ENCODE data around the gene RPL37A.

The RPL37A gene

GRCh38 chr2:216477283-216478035 is 21.2 kb upstream of the RPL37A start:
- Mint-ChIP-seq H3K4me1 (ENCODE audit: low read depth) (peaks cover 60% of the 10 kb centered on the region), H3K36me3 (ENCODE audit: low read depth) (peaks cover 43% of the 10 kb centered on the region), H3K4me3 (no peak overlapping the region), H3K27ac (peak overlapping the region; percentile 52), H3K27me3 (no peaks in the 10 kb centered on the region), H3K9me3 (no peaks in the 10 kb centered on the region)
- intact Hi-C loops (cut with micrococcal nuclease): loop anchor here (2.0 kb wide), 1 partner anchor 21 kb away; the partner anchor contains the start of gene RPL37A

- H3K9me3 Mint-ChIP-seq: no peaks in the 10 kb centered on the region
- H3K36me3 Mint-ChIP-seq (ENCODE audit: low read depth): peaks cover 50% of the 10 kb centered on the region
- H3K4me1 Mint-ChIP-seq (ENCODE audit: low read depth): peaks cover 63% of the 10 kb centered on the region
- no peaks in the 10 kb centered on the region for H3K27me3 Mint-ChIP-seq
- intact Hi-C loops (cut with micrococcal nuclease): no loop called here
- H3K27ac Mint-ChIP-seq: no peak overlapping the region
- no peak overlapping the region for H3K4me3 Mint-ChIP-seq
Observed at GRCh38 chr2:216478151-216478550, 20.5 kb upstream of the RPL37A start.

DNA sequence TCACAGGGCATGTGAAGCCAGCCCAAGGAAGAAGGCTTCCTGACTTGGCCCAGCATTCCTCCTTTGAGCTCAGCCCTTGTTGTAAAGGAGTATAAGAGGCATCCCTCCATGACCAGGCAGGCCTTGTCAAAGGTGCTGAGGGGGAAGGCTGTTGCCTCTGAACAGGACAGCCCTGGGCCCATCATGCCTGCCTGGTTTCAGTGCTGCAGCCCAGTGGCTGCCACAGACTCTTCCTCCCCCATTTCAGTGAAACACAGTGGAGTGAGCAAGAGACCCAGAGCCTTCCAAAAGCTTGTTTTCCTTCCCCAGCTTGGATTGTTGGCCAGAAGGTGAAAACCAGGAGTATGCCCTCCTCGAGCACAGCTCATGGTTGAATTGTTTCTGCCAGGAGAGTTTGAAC is 19.9 kb upstream of the RPL37A start:
- Mint-ChIP-seq H3K27ac (no peak overlapping the region), H3K4me3 (no peak overlapping the region), H3K4me1 (ENCODE audit: low read depth) (peaks cover 63% of the 10 kb centered on the region), H3K36me3 (ENCODE audit: low read depth) (peaks cover 52% of the 10 kb centered on the region), H3K27me3 (no peaks in the 10 kb centered on the region), H3K9me3 (no peaks in the 10 kb centered on the region)
- intact Hi-C loops (cut with micrococcal nuclease): no loop called here

- intact Hi-C loops (cut with micrococcal nuclease): no loop called here
- Mint-ChIP-seq H3K9me3 (no peaks in the 10 kb centered on the region), H3K27me3 (no peaks in the 10 kb centered on the region), H3K36me3 (ENCODE audit: low read depth) (peaks cover 52% of the 10 kb centered on the region), H3K4me1 (ENCODE audit: low read depth) (peaks cover 61% of the 10 kb centered on the region), H3K4me3 (no peak overlapping the region), H3K27ac (no peak overlapping the region)
Observed at GRCh38 chr2:216480221-216480620, 18.4 kb upstream of the RPL37A start.

GRCh38 chr2:216482640-216483039 is 16.0 kb upstream of the RPL37A start:
- peaks cover 59% of the 10 kb centered on the region for H3K4me1 Mint-ChIP-seq (ENCODE audit: low read depth)
- H3K36me3 Mint-ChIP-seq (ENCODE audit: low read depth): peaks cover 45% of the 10 kb centered on the region
- no peaks in the 10 kb centered on the region for H3K27me3 Mint-ChIP-seq
- no peak overlapping the region for H3K27ac Mint-ChIP-seq
- intact Hi-C loops (cut with micrococcal nuclease): no loop called here
- H3K4me3 Mint-ChIP-seq: no peak overlapping the region
- no peaks in the 10 kb centered on the region for H3K9me3 Mint-ChIP-seq

- Mint-ChIP-seq H3K27ac (peak overlapping the region; percentile 85), H3K27me3 (no peaks in the 10 kb centered on the region), H3K36me3 (ENCODE audit: low read depth) (peaks cover 27% of the 10 kb centered on the region), H3K9me3 (no peaks in the 10 kb centered on the region), H3K4me1 (ENCODE audit: low read depth) (peaks cover 51% of the 10 kb centered on the region), H3K4me3 (no peak overlapping the region)
- intact Hi-C loops (cut with micrococcal nuclease): no loop called here
Observed at GRCh38 chr2:216485237-216485636, 13.4 kb upstream of the RPL37A start.

DNA sequence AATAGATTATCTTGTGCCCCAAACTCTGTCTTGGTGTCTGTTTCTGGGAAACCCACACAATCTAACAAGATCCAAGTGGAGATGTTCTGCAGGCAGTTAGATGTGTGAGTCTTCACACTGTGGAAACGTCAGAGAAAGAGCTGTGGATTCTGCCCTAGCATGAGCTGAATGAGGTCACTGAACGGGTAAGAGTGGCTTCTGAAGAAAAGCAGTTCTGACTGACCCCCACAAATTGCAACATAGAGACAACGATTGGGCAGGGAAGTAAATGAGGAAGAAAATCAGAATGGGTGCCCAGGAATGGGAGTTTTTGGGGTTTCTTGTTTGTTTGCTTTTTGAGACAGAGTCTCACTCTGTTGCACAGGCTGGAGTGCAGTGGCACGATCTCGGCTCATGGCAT is 12.9 kb upstream of the RPL37A start:
- Mint-ChIP-seq H3K27me3 (no peaks in the 10 kb centered on the region), H3K9me3 (no peaks in the 10 kb centered on the region), H3K36me3 (ENCODE audit: low read depth) (peaks cover 22% of the 10 kb centered on the region), H3K4me1 (ENCODE audit: low read depth) (peaks cover 51% of the 10 kb centered on the region), H3K27ac (peak overlapping the region; percentile 85), H3K4me3 (no peak overlapping the region)
- intact Hi-C loops (cut with micrococcal nuclease): no loop called here

DNA sequence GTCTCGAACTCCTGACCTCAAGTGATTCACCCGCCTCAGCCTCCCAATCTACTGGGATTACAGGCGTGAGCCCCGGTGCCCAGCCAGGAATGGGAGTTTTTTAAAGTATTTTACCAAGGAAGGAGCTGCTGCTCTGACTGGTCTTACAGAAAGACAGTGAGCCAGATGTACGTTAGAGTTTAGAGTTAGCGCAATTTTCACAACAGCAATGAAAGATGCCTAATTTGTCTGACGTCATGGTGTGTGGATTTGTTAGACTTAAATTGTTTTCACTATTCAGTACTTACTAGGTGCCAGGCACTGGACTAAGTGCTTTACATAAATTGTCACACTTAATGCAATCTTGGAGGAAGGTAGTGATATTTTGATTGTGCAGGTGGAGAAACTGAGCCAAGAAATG is 12.4 kb upstream of the RPL37A start:
- H3K27ac Mint-ChIP-seq: peak overlapping the region; percentile 85
- intact Hi-C loops (cut with micrococcal nuclease): no loop called here
- H3K36me3 Mint-ChIP-seq (ENCODE audit: low read depth): peaks cover 18% of the 10 kb centered on the region
- H3K27me3 Mint-ChIP-seq: no peaks in the 10 kb centered on the region
- no peaks in the 10 kb centered on the region for H3K9me3 Mint-ChIP-seq
- H3K4me1 Mint-ChIP-seq (ENCODE audit: low read depth): peaks cover 49% of the 10 kb centered on the region
- H3K4me3 Mint-ChIP-seq: no peak overlapping the region

DNA sequence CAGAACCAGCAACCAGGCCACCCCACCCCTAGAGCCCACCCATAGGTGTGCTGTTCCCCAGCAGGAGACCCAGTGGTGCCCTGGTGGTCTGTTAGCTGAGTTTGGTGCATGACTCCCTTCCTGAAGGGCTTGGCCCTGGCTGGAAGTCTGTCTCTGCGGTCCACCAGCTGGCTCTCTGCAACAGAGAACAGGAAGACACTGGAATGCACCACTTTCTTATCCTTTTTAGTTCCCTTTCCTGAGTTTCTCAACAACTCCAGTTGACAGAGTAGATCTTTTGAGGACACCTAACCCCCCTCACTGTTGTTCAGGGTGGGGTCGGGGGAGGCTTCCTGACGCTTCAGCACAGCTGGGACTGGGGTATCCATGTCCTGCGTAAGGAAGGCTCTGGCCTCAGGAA is 11.9 kb upstream of the RPL37A start:
- Mint-ChIP-seq H3K9me3 (no peaks in the 10 kb centered on the region), H3K27me3 (no peaks in the 10 kb centered on the region), H3K4me3 (no peak overlapping the region), H3K4me1 (ENCODE audit: low read depth) (peaks cover 50% of the 10 kb centered on the region), H3K36me3 (ENCODE audit: low read depth) (peaks cover 15% of the 10 kb centered on the region), H3K27ac (peak overlapping the region; percentile 85)
- intact Hi-C loops (cut with micrococcal nuclease): no loop called here

DNA sequence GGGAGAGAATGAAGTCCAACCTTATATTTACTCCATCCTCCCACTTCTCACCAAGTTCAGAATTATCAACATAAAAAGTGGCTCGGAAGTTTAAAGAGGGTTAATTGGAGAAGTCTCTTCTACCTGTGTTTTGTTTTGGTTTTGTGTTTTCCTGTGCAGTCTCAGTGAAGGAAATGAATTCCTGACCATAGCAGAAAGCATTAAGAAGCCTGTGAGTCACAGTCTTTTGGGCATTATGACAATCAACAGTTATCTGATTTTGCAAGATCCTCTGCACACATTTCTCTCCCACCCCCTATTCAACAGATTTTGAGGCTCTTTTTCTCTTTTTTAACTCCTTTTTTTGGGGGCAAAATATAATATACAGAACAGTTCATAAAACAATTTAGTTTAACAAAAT is 8.6 kb upstream of the RPL37A start:
- Mint-ChIP-seq H3K9me3 (no peaks in the 10 kb centered on the region), H3K27ac (no peak overlapping the region)
- intact Hi-C loops (cut with micrococcal nuclease): no loop called here

DNA sequence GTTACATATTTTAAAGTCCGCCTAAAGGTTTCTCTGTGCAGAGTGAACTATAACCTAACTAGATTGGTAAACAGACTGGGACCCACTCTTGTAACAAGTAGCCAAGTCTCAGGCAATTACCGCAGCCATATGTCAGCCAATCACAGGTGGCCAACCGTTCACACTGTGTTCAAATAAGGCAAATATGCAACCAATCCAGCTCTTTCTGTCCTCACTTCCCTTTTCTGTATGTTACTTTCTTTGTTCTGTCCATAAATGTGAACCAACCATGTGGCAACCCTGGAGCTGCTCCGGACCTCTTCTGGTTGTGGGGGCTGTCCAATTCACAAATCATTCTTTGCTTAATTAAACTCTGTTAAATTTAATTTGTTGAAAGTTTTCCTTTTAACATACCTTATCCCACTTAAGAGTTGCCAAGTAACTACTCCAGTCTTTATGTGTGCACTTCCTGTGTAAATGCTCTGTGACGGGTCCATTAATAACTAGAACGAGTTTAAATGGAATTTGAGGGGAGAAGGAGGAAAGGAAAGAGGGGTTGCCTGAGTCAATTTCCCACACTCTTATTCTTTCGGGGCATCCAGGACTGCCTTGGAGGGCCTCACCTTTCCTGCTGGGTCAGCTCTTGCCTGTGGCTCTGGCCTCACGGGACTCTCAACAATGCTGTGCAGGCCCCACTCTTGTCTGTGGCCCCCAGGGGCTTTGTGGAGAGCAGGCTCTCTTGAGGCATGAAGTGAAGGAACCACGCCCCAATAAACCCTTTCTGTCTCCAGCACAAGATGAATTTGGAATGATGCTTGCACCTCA is 6.6 kb upstream of the RPL37A start:
- Mint-ChIP-seq H3K4me3 (no peak overlapping the region), H3K9me3 (no peaks in the 10 kb centered on the region), H3K4me1 (ENCODE audit: low read depth) (peaks cover 65% of the 10 kb centered on the region), H3K36me3 (ENCODE audit: low read depth) (no peaks in the 10 kb centered on the region), H3K27ac (peak overlapping the region; percentile 53), H3K27me3 (no peaks in the 10 kb centered on the region)
- intact Hi-C loops (cut with micrococcal nuclease): no loop called here

More for the DNA sequence above, 8.6 kb upstream of the RPL37A start:
- H3K36me3 Mint-ChIP-seq (ENCODE audit: low read depth): no peaks in the 10 kb centered on the region
- no peaks in the 10 kb centered on the region for H3K27me3 Mint-ChIP-seq
- peaks cover 65% of the 10 kb centered on the region for H3K4me1 Mint-ChIP-seq (ENCODE audit: low read depth)
- H3K4me3 Mint-ChIP-seq: no peak overlapping the region

- intact Hi-C loops (cut with micrococcal nuclease): no loop called here
- Mint-ChIP-seq H3K27me3 (no peaks in the 10 kb centered on the region), H3K36me3 (ENCODE audit: low read depth) (no peaks in the 10 kb centered on the region), H3K4me1 (ENCODE audit: low read depth) (peaks cover 67% of the 10 kb centered on the region), H3K4me3 (no peak overlapping the region), H3K27ac (peak overlapping the region; percentile 73), H3K9me3 (no peaks in the 10 kb centered on the region)
Observed at GRCh38 chr2:216492597-216493333, 5.9 kb upstream of the RPL37A start.

DNA sequence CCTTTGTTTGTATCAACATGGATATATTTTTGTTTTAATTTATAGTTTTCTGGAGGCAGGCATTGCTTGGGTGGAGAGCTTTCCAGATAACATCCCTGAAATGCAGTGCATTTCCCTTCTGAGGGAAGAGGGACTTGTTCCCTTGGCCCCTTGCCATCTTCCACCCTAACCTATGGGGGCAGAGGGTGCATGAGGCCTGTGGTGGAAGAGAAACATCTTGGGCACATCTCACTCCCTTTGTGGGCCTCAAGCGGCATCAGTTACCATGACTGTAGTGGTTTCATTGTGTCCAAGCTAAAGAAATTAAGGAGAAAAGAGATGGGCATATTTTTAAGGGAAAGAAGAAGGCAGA is 5.3 kb upstream of the RPL37A start:
- Mint-ChIP-seq H3K4me1 (ENCODE audit: low read depth) (peaks cover 72% of the 10 kb centered on the region), H3K27me3 (no peaks in the 10 kb centered on the region), H3K9me3 (no peaks in the 10 kb centered on the region), H3K4me3 (no peak overlapping the region), H3K27ac (peak overlapping the region; percentile 73), H3K36me3 (ENCODE audit: low read depth) (peaks cover 4% of the 10 kb centered on the region)
- intact Hi-C loops (cut with micrococcal nuclease): no loop called here

GRCh38 chr2:216495656-216496055 is 3.0 kb upstream of the RPL37A start:
- peak overlapping the region; percentile 17 for H3K4me3 Mint-ChIP-seq
- peak overlapping the region; percentile 99 for H3K27ac Mint-ChIP-seq
- no peaks in the 10 kb centered on the region for H3K9me3 Mint-ChIP-seq
- intact Hi-C loops (cut with micrococcal nuclease): loop anchor here (5.0 kb wide), 1 partner anchor 383 kb away; no protein-coding TSS in a partner anchor
- no peaks in the 10 kb centered on the region for H3K27me3 Mint-ChIP-seq
- peaks cover 27% of the 10 kb centered on the region for H3K36me3 Mint-ChIP-seq (ENCODE audit: low read depth)
- peaks cover 68% of the 10 kb centered on the region for H3K4me1 Mint-ChIP-seq (ENCODE audit: low read depth)
